ENCODE data around the gene BCAN.

Gene BCAN

GRCh38 chr1:156646738-156647211 is 4.9 kb downstream of the BCAN start:
- no peak for DNase-seq (ENCODE audit: extremely low spot score)
- TF ChIP-seq ZNF384 (IDR thresholded peaks at IDR 0.05) (no peak), TARDBP (IDR thresholded peaks at IDR 0.05) (no peak), NFRKB (IDR thresholded peaks at IDR 0.05) (no peak), CTBP1 (IDR thresholded peaks at IDR 0.05; ENCODE audit: borderline replicate concordance) (no peak), HDGF (IDR thresholded peaks at IDR 0.05; ENCODE audit: borderline replicate concordance) (no peak), LEF1 (IDR thresholded peaks at IDR 0.05; ENCODE audit: borderline replicate concordance) (no peak), SP1 (IDR thresholded peaks at IDR 0.05) (no peak), PKNOX1 (IDR thresholded peaks at IDR 0.05) (no peak), ELF4 (IDR thresholded peaks at IDR 0.05) (no peak), FOXM1 (IDR thresholded peaks at IDR 0.05; ENCODE audit: borderline replicate concordance) (no peak), FOXK2 (IDR thresholded peaks at IDR 0.05) (no peak), ARNT (IDR thresholded peaks at IDR 0.05) (no peak), BHLHE40 (IDR thresholded peaks at IDR 0.05; ENCODE audit: borderline replicate concordance) (no peak), SUZ12 (IDR thresholded peaks at IDR 0.05) (no peak), L3MBTL2 (conservative IDR thresholded peaks at IDR 0.05) (no peak), FOXA1 (IDR thresholded peaks at IDR 0.05) (no peak)
- ChIA-PET CTCF (interaction anchor here (2.3 to 6.2 kb wide), 2 partner anchors 21 to 31 kb away, joined by 7 to 47 read pairs; partner anchors contain the start of gene NES), POLR2A (no interaction called here)

GRCh38 chr1:156647351-156647750 is 5.4 kb downstream of the BCAN start:
- ChIA-PET CTCF (interaction anchor here (1.5 to 2.3 kb wide), 2 partner anchors 28 to 30 kb away, joined by 4 to 7 read pairs; partner anchors contain the start of genes HAPLN2 and NES), POLR2A (interaction anchor here (1.0 kb wide), 1 partner anchor 20 kb away, joined by 4 read pairs; no protein-coding TSS in a partner anchor)
- TF ChIP-seq CTBP1 (IDR thresholded peaks at IDR 0.05; ENCODE audit: borderline replicate concordance) (no peak), TARDBP (IDR thresholded peaks at IDR 0.05) (no peak), L3MBTL2 (conservative IDR thresholded peaks at IDR 0.05) (no peak), ELF4 (IDR thresholded peaks at IDR 0.05) (no peak), ARNT (IDR thresholded peaks at IDR 0.05) (no peak), HDGF (IDR thresholded peaks at IDR 0.05; ENCODE audit: borderline replicate concordance) (no peak), SUZ12 (IDR thresholded peaks at IDR 0.05) (no peak), BHLHE40 (IDR thresholded peaks at IDR 0.05; ENCODE audit: borderline replicate concordance) (no peak), NFRKB (IDR thresholded peaks at IDR 0.05) (no peak), SP1 (IDR thresholded peaks at IDR 0.05) (no peak), FOXK2 (IDR thresholded peaks at IDR 0.05) (no peak), FOXA1 (IDR thresholded peaks at IDR 0.05) (no peak), FOXM1 (IDR thresholded peaks at IDR 0.05; ENCODE audit: borderline replicate concordance) (no peak), PKNOX1 (IDR thresholded peaks at IDR 0.05) (no peak), ZNF384 (IDR thresholded peaks at IDR 0.05) (no peak)
- no peak for DNase-seq (ENCODE audit: extremely low spot score)

DNA sequence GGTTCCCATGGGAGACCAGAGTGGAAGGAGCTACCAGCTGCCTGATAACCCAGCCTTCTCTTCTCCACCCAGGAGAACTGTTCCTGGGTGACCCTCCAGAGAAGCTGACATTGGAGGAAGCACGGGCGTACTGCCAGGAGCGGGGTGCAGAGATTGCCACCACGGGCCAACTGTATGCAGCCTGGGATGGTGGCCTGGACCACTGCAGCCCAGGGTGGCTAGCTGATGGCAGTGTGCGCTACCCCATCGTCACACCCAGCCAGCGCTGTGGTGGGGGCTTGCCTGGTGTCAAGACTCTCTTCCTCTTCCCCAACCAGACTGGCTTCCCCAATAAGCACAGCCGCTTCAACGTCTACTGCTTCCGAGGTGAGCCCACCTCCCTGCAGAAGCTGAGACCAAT is 6.6 kb downstream of the BCAN start:
- POLR2A ChIA-PET: interaction anchor here (1.0 to 1.5 kb wide), 2 partner anchors 21 to 24 kb away, joined by 4 to 7 read pairs; no protein-coding TSS in a partner anchor
- no peak for DNase-seq (ENCODE audit: extremely low spot score)
- CTCF ChIA-PET: interaction anchor here (0.5 to 2.9 kb wide), 11 partner anchors 9 to 44 kb away, joined by 3 to 23 read pairs (median 6); partner anchors contain the start of genes HAPLN2 and NES
- TF ChIP-seq ARNT (IDR thresholded peaks at IDR 0.05) (no peak), TARDBP (IDR thresholded peaks at IDR 0.05) (no peak), SP1 (IDR thresholded peaks at IDR 0.05) (no peak), CTBP1 (IDR thresholded peaks at IDR 0.05; ENCODE audit: borderline replicate concordance) (no peak), PKNOX1 (IDR thresholded peaks at IDR 0.05) (no peak), SUZ12 (IDR thresholded peaks at IDR 0.05) (no peak), L3MBTL2 (conservative IDR thresholded peaks at IDR 0.05) (no peak), FOXA1 (IDR thresholded peaks at IDR 0.05) (no peak), ELF4 (IDR thresholded peaks at IDR 0.05) (no peak), BHLHE40 (IDR thresholded peaks at IDR 0.05; ENCODE audit: borderline replicate concordance) (no peak), FOXM1 (IDR thresholded peaks at IDR 0.05; ENCODE audit: borderline replicate concordance) (no peak), ZNF384 (IDR thresholded peaks at IDR 0.05) (no peak), LEF1 (IDR thresholded peaks at IDR 0.05; ENCODE audit: borderline replicate concordance) (no peak), HDGF (IDR thresholded peaks at IDR 0.05; ENCODE audit: borderline replicate concordance) (no peak), NFRKB (IDR thresholded peaks at IDR 0.05) (no peak), FOXK2 (IDR thresholded peaks at IDR 0.05) (no peak)

GRCh38 chr1:156648951-156649350 is 7.0 kb downstream of the BCAN start:
- ChIA-PET CTCF (interaction anchor here (0.9 to 2.9 kb wide), 11 partner anchors 9 to 42 kb away, joined by 3 to 23 read pairs (median 7); partner anchors contain the start of genes HAPLN2 and NES), POLR2A (interaction anchor here (1.5 kb wide), 1 partner anchor 25 kb away, joined by 7 read pairs; no protein-coding TSS in a partner anchor)
- no peak for DNase-seq (ENCODE audit: extremely low spot score)
- TF ChIP-seq PKNOX1 (IDR thresholded peaks at IDR 0.05): no peak
- no peak for TF ChIP-seq ELF4 (IDR thresholded peaks at IDR 0.05)

- POLR2A ChIA-PET: interaction anchor here (0.9 to 1.9 kb wide), 2 partner anchors 9 to 28 kb away, joined by 3 to 4 read pairs; no protein-coding TSS in a partner anchor
- CTCF ChIA-PET: interaction anchor here (1.5 to 2.3 kb wide), 2 partner anchors 25 to 28 kb away, joined by 5 to 7 read pairs; no protein-coding TSS in a partner anchor
- TF ChIP-seq ZNF384 (IDR thresholded peaks at IDR 0.05): no peak
- no peak for TF ChIP-seq FOXK2 (IDR thresholded peaks at IDR 0.05)
- TF ChIP-seq SUZ12 (IDR thresholded peaks at IDR 0.05): no peak
- TF ChIP-seq FOXM1 (IDR thresholded peaks at IDR 0.05; ENCODE audit: borderline replicate concordance): no peak
- no peak for TF ChIP-seq HDGF (IDR thresholded peaks at IDR 0.05; ENCODE audit: borderline replicate concordance)
- no peak for TF ChIP-seq ELF4 (IDR thresholded peaks at IDR 0.05)
- no peak for TF ChIP-seq LEF1 (IDR thresholded peaks at IDR 0.05; ENCODE audit: borderline replicate concordance)
- TF ChIP-seq SP1 (IDR thresholded peaks at IDR 0.05): no peak
- no peak for TF ChIP-seq PKNOX1 (IDR thresholded peaks at IDR 0.05)
- no peak for TF ChIP-seq TARDBP (IDR thresholded peaks at IDR 0.05)
- TF ChIP-seq BHLHE40 (IDR thresholded peaks at IDR 0.05; ENCODE audit: borderline replicate concordance): no peak
- TF ChIP-seq CTBP1 (IDR thresholded peaks at IDR 0.05; ENCODE audit: borderline replicate concordance): no peak
- TF ChIP-seq NFRKB (IDR thresholded peaks at IDR 0.05): no peak
- no peak for TF ChIP-seq L3MBTL2 (conservative IDR thresholded peaks at IDR 0.05)
- no peak for TF ChIP-seq ARNT (IDR thresholded peaks at IDR 0.05)
- TF ChIP-seq FOXA1 (IDR thresholded peaks at IDR 0.05): no peak
- DNase-seq (ENCODE audit: extremely low spot score): no peak
Observed at GRCh38 chr1:156652131-156652991, 10.4 kb downstream of the BCAN start.
